Osteoblast (primary cell): ENCODE results near the gene BMP8B. TPM values are rescaled to one million over a fixed set of nuclear protein-coding genes. Genes with fewer than 3 reads are reported as not detected.
"Not testable (repeated sequence)": the region's sequence is repeated elsewhere in the genome, so short reads cannot be mapped to it uniquely, and the experiment has no call there.

Experiments
- DNase-seq: peaks from one replicate; pipeline ENCODE4 v3.0.0; 2011; ENCODE audit warnings: low spot score, mixed read lengths; ENCODE audit not compliant: insufficient read length; ENCODE audit errors: missing footprints
- H2AFZ ChIP-seq: 2 replicates; pipeline ENCODE4 v1.6.0; 2011; ENCODE audit warnings: mild to moderate bottlenecking, low read length
- H3K27ac ChIP-seq: 2 replicates; pipeline ENCODE4 v1.5.1; 2011; ENCODE audit warnings: mild to moderate bottlenecking, low read depth, low read length, moderate library complexity
- H3K27me3 ChIP-seq: 2 replicates; pipeline ENCODE4 v1.6.0; 2012; ENCODE audit warnings: mild to moderate bottlenecking, control low read depth, inconsistent platforms, low read length, moderate library complexity; ENCODE audit not compliant: insufficient read depth
- H3K36me3 ChIP-seq: 2 replicates; pipeline ENCODE4 v1.5.1; 2011; ENCODE audit warnings: mild to moderate bottlenecking, low read length, control low read depth, moderate library complexity; ENCODE audit not compliant: insufficient read depth
- H3K4me1 ChIP-seq: 2 replicates; pipeline ENCODE4 v1.5.1; 2011; ENCODE audit warnings: mild to moderate bottlenecking, low read length, control low read depth, moderate library complexity; ENCODE audit not compliant: insufficient read depth
- H3K4me2 ChIP-seq: 2 replicates; pipeline ENCODE4 v1.6.0; 2011; ENCODE audit warnings: mild to moderate bottlenecking, low read length; ENCODE audit not compliant: insufficient read depth
- H3K4me3 ChIP-seq: fragments of 200-600 bp; sonication (generic); 3 replicates; pipeline ENCODE4 v1.5.1; 2012; ENCODE audit warnings: mild to moderate bottlenecking, low read length, inconsistent platforms; ENCODE audit not compliant: insufficient read depth
- H3K79me2 ChIP-seq: 2 replicates; pipeline ENCODE4 v1.6.0; 2012; ENCODE audit warnings: mild to moderate bottlenecking, low read length, control low read depth, inconsistent platforms; ENCODE audit not compliant: insufficient read depth
- H3K9me3 ChIP-seq: 2 replicates; pipeline ENCODE4 v1.5.1; 2011; ENCODE audit warnings: low read depth, low read length, control low read depth
- H4K20me1 ChIP-seq: 2 replicates; pipeline ENCODE4 v1.6.0; 2012; ENCODE audit warnings: mild to moderate bottlenecking, low read length, control low read depth; ENCODE audit not compliant: insufficient read depth
- total RNA-seq: library from RNA; depleted of rRNA; stranded (reverse); fragments of >200 nt; gene quantifications from 2 replicates; pipeline ENCODE4 v1.2.3, GENCODE V29; 2012
- TF ChIP-seq, protein P1 (sequence below): IDR thresholded peaks from 2 replicates; pipeline ENCODE4 v1.5.1; 2011; ENCODE audit warnings: mild to moderate bottlenecking, low read depth, low read length, moderate library complexity; ENCODE audit errors: extremely low read depth

Gene BMP8B
- total RNA-seq, 1 donor, result 0.36 TPM

GRCh38 chr1:39829791-39830533 lies 41.3 kb upstream of the BMP8B start:
- Histone ChIP-seq H3K9me3 (no peaks in the 10 kb centered on the region), H3K4me1 (no peaks in the 10 kb centered on the region), H3K4me2 (no peak overlapping the region), H4K20me1 (no peaks in the 10 kb centered on the region), H3K27ac (no peak overlapping the region), H2AFZ (peak overlapping the region; percentile 38), H3K36me3 (no peaks in the 10 kb centered on the region), H3K4me3 (no peak overlapping the region), H3K27me3 (peaks cover 3% of the 10 kb centered on the region), H3K79me2 (no peaks in the 10 kb centered on the region)
- TF ChIP-seq, protein P1, sequence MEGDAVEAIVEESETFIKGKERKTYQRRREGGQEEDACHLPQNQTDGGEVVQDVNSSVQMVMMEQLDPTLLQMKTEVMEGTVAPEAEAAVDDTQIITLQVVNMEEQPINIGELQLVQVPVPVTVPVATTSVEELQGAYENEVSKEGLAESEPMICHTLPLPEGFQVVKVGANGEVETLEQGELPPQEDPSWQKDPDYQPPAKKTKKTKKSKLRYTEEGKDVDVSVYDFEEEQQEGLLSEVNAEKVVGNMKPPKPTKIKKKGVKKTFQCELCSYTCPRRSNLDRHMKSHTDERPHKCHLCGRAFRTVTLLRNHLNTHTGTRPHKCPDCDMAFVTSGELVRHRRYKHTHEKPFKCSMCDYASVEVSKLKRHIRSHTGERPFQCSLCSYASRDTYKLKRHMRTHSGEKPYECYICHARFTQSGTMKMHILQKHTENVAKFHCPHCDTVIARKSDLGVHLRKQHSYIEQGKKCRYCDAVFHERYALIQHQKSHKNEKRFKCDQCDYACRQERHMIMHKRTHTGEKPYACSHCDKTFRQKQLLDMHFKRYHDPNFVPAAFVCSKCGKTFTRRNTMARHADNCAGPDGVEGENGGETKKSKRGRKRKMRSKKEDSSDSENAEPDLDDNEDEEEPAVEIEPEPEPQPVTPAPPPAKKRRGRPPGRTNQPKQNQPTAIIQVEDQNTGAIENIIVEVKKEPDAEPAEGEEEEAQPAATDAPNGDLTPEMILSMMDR, result no peak
- DNase-seq, result no peak

GRCh38 chr1:39828734-39829133 lies 40.1 kb upstream of the BMP8B start:
- H3K4me2 ChIP-seq, result no peak overlapping the region
- no peaks in the 10 kb centered on the region for H3K79me2 ChIP-seq
- H4K20me1 ChIP-seq, result no peaks in the 10 kb centered on the region
- no peak overlapping the region for H3K4me3 ChIP-seq
- no peaks in the 10 kb centered on the region for H3K4me1 ChIP-seq
- H3K9me3 ChIP-seq, result no peaks in the 10 kb centered on the region
- peaks cover 3% of the 10 kb centered on the region for H3K27me3 ChIP-seq
- no peaks in the 10 kb centered on the region for H3K36me3 ChIP-seq
- H2AFZ ChIP-seq, result no peak overlapping the region
- DNase-seq, result no peak
- TF ChIP-seq, protein P1, result no peak
- H3K27ac ChIP-seq, result no peak overlapping the region

DNA sequence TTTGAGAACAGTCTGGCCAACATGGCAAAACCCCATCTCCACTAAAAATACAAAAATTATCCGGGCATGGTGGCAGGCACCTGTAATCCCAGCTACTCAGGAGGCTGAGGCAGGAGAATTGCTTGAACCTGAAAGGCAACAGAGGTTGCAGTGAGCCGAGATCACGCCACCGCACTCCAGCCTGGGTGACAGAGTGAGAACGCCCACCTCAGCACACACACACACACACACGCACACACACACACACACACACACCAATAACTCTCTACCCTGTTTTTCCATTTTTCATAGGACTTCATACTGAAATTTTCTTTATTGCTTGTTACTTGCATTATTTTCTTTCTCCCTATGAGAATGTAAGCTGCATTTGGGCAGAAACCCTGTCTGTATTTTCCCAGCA lies 39.6 kb upstream of the BMP8B start:
- DNase-seq, H3K9me3 ChIP-seq, H4K20me1 ChIP-seq, H3K4me2 ChIP-seq, H3K27ac ChIP-seq, H3K4me3 ChIP-seq, H3K27me3 ChIP-seq, H2AFZ ChIP-seq, H3K79me2 ChIP-seq, H3K4me1 ChIP-seq, H3K36me3 ChIP-seq: not testable (repeated sequence)

DNA sequence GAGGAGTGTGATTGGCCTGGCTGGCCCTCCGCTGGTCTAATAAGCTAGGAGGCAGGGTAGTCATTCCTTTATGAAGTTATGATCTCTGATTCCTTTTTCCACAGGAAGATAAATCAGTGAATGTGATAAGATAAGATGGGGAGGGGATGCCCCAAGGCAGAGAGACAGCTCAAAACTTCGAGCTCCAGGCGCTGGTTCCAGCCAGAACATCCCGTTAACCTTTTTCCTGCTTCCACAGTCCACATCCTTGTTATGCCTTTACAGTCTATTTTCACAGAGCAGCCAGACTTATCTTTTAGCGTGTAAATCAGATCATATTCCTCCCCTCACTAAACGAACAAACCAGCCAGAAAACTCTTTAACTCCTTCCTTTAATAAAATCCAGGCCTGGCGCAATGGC lies 38.5 kb upstream of the BMP8B start:
- Histone ChIP-seq H3K4me3 (no peak overlapping the region), H2AFZ (no peak overlapping the region), H3K4me1 (peaks cover 5% of the 10 kb centered on the region), H3K9me3 (no peaks in the 10 kb centered on the region), H3K79me2 (no peaks in the 10 kb centered on the region), H3K4me2 (no peak overlapping the region), H3K36me3 (no peaks in the 10 kb centered on the region), H4K20me1 (no peaks in the 10 kb centered on the region), H3K27me3 (peaks cover 3% of the 10 kb centered on the region), H3K27ac (no peak overlapping the region)
- no peak for DNase-seq
- TF ChIP-seq, protein P1, result no peak
